22Rv1 (cell line): Measurements from ENCODE around the gene PRAC1.

ENCODE experiments used
- ZFX ChIP-seq: fragments of 450-650 bp; IDR thresholded peaks from 2 replicates; pipeline ENCODE4 v1.6.1; 2017; ENCODE audit warnings: antibody characterized with exemption, borderline replicate concordance
- TF ChIP-seq, protein P1 (sequence below): fragments of 450-650 bp; IDR thresholded peaks from 2 replicates; pipeline ENCODE4 v1.5.1; 2017; ENCODE audit warnings: mild to moderate bottlenecking

DNA sequence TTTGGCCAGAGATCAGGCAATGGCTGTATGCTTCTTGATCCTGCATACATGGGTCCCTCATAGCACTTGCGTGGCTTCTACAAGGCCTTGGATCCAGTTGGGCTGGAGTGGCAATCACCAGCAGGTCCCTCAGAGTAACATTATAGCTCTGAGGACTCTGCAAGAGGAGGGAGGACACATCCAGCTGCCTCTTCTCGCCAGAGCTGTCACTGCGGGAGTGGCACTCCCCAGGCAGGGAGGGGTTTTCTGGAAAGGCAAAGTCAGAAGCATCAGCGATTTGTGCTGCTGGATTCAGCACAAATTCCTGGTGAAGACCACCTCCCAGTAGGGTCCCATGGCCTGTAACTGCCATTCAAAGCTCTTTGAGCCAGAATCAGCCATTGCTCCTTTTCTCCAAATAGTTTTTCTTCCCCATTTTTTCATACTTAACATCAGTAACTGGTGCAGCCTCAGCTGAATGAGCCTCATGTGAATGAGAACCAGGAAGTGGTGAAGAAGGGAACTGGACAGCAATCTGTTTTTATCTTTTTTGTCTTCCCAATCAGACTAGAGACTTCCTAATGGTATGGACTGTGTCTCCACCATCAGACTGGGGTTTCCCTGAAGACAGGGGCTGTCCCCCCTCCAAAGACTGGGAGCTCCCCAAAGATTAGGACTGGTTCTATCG lies 46.8 kb upstream of the PRAC1 start:
- TF ChIP-seq, protein P1, sequence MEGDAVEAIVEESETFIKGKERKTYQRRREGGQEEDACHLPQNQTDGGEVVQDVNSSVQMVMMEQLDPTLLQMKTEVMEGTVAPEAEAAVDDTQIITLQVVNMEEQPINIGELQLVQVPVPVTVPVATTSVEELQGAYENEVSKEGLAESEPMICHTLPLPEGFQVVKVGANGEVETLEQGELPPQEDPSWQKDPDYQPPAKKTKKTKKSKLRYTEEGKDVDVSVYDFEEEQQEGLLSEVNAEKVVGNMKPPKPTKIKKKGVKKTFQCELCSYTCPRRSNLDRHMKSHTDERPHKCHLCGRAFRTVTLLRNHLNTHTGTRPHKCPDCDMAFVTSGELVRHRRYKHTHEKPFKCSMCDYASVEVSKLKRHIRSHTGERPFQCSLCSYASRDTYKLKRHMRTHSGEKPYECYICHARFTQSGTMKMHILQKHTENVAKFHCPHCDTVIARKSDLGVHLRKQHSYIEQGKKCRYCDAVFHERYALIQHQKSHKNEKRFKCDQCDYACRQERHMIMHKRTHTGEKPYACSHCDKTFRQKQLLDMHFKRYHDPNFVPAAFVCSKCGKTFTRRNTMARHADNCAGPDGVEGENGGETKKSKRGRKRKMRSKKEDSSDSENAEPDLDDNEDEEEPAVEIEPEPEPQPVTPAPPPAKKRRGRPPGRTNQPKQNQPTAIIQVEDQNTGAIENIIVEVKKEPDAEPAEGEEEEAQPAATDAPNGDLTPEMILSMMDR: no peak
- no peak for TF ChIP-seq ZFX
